ENCODE measurements around the gene RAD9A. TPM values are rescaled to one million over a fixed set of nuclear protein-coding genes. Genes with fewer than 3 reads are reported as not detected.

Gene RAD9A
- total and polyA plus RNA-seq, 9 of the 15 experiments (the other 6 are each of a cell fraction or from before 2014, with no cell fraction given), result 1.4 to 41.2 (median 16.1) TPM

GRCh38 chr11:67354075-67355022 lies 37.4 kb upstream of the RAD9A start (continued):
- peak; percentile 62 for TF ChIP-seq PKNOX1 (IDR thresholded peaks at IDR 0.05)
- TF ChIP-seq RB1 (IDR thresholded peaks at IDR 0.05; ENCODE audit: low read depth), result no peak
- peak; percentile 62; the same call in 1 of the 2 replicates for TF ChIP-seq NBN (IDR thresholded peaks at IDR 0.05; ENCODE audit: low read depth)
- TF ChIP-seq CTCF (IDR thresholded peaks at IDR 0.05 in 2 of 3, conservative IDR thresholded peaks at IDR 0.05 in 1 of 3; ENCODE audit: insufficient read depth in 2 of 3, low read depth in 1 of 3, low read length in 3 of 3), result 0 out of 6 replicates have a peak, but pooled peaks of 2 of the 3 experiments have one; percentile 13 to 18
- no peak for TF ChIP-seq ELK1 (CRISPR knock-in tag; IDR thresholded peaks at IDR 0.05)
- peak in 1 of 2 experiments; percentile 69; a peak in 1 of 4 replicates for TF ChIP-seq MAZ (CRISPR knock-in tag; conservative IDR thresholded peaks at IDR 0.05 in 1 of 2, IDR thresholded peaks at IDR 0.05 in 1 of 2)
- TF ChIP-seq FOS (IDR thresholded peaks at IDR 0.05; ENCODE audit: extremely low read depth, insufficient read length), result peak; percentile 51
- peak; percentile 77; the same call in 1 of the 2 replicates for TF ChIP-seq ZNF436 (CRISPR knock-in tag; IDR thresholded peaks at IDR 0.05)
- no peak for TF ChIP-seq ATF4 (CRISPR knock-in tag; IDR thresholded peaks at IDR 0.05)
- peak; percentile 56 for TF ChIP-seq LEF1 (IDR thresholded peaks at IDR 0.05)
- TF ChIP-seq MAFK (IDR thresholded peaks at IDR 0.05; ENCODE audit: low read length), result no peak
- TF ChIP-seq PREB (CRISPR knock-in tag; IDR thresholded peaks at IDR 0.05), result no peak
- no peak for TF ChIP-seq ZNF124 (CRISPR knock-in tag; IDR thresholded peaks at IDR 0.05)
- no peak for TF ChIP-seq GTF2F1 (IDR thresholded peaks at IDR 0.05; ENCODE audit: low read depth, low read length)
- TF ChIP-seq ZNF561 (CRISPR knock-in tag; conservative IDR thresholded peaks at IDR 0.05), result no peak
- TF ChIP-seq NR3C1 (CRISPR knock-in tag; IDR thresholded peaks at IDR 0.05), result no peak
- no peak for TF ChIP-seq NCOA2 (IDR thresholded peaks at IDR 0.05; ENCODE audit: partially characterized antibody in 2 of 2)
- TF ChIP-seq KDM1A (IDR thresholded peaks at IDR 0.05), result peak; percentile 44 to 71; a peak in 3 of 4 replicates
- TF ChIP-seq BACH1 (tag; IDR thresholded peaks at IDR 0.05), result peak; percentile 79; the same call in 1 of the 2 replicates
- TF ChIP-seq SMAD4 (CRISPR knock-in tag; conservative IDR thresholded peaks at IDR 0.05), result peak; percentile 79
